ENCODE results near the gene ALAD.
"Not testable (repeated sequence)": the region's sequence is repeated elsewhere in the genome, so short reads cannot be mapped to it uniquely, and the experiment has no call there.

The ALAD gene

DNA sequence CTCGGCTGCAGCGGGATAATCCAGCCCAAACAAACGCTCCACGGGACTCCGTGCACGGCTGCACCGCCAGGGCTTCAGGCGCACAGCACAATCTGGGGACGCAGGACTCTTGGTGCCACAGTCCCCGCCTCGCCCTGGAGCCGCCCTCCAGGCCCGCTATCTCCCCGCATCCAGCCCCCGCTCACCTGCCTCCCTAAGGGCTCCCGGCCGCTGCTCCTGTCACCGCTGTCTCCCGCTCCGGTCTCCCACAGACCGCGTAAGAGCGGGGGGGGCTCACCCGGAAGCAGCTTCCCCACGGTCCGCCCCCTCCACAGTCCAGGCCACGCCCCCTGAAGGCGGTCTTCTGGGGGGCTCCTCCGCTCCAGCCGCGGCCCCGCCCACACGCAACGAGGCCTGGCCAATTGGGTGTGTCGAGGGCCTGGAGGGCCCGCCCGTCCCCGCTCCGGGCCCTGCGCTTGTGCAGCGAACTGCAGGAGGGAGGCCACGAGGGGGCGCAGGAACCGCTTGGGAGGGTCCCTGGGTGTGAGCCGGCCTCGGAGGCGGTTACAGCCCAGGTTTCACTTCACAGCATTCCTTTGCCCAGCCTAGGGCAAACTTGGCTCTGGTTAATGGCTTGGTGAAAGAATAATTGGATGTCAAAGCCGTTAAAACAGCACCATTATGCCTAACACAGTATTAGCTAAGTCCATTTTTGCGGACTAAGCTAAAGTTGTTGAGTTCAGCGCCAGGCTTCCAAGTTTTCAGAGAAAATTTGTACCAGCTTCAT lies at the start of gene ALAD:
ALAD (minus strand) TSS at position 258 of the 766 bp plus-strand sequence. CDS start 7,725 bp downstream, outside the sequence.
- peak; percentile 100 for DNase-seq

DNA sequence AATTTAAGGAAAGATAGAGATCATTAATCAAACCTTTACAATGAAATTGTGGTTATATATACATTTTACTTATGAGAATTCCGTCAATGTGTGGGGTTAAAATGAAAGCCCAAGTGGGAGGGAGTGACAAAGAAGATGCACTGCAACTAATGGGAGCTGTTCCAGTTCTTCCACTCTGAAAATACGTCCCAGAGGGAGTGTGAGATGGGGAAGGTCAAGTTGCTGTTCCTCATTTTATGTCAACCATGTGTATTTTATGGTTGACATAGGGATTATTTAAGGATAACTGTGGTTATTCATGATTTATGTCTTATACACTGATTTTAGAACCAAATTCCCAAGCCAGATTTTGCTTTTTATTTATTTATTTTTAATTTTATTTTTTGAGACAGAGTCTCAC lies 48.3 kb upstream of the ALAD start:
- peak in 2 of 3 donors; percentile 22 to 29 for DNase-seq

DNA sequence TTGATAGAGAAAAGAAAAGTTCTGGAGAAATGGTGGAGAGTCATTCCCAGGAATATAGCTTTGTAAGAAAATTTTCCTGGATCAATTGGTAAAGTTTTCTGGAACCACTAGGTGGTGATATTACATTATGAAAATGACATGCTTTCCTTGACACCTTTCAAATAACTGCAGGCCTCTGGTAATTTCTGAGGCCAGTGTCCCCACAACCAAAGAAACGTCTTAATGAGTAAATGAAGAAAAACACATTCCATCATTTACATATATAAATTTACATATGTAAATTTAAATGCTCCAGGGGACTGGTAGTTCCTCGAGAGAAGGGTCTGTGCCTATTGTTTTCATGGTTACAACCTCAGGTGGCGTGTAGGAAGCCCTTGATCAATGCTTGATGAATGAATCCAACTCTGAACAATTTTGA lies 45.2 kb upstream of the ALAD start:
- peak; percentile 50 to 76 (median 68) for DNase-seq

DNA sequence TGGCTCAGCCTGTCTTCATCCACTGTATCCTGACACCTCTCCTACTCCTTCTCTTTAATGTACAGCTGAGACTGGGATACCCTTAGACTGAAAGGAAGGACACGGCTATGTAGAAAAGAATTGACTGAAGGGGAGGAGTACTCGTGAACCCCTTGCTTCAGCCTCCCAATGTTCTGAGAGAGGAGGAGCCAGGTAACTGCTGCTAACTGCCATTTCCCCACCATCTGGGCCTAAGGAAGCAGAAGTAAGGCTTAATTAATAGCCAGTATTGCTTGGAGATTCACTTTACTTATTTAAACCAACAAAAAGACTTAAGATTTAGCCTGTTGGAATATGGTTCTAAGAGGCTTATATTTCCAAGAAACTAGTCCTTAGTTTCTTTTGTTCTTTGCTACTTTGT lies 43.7 kb upstream of the ALAD start:
- DNase-seq, result no peak

DNA sequence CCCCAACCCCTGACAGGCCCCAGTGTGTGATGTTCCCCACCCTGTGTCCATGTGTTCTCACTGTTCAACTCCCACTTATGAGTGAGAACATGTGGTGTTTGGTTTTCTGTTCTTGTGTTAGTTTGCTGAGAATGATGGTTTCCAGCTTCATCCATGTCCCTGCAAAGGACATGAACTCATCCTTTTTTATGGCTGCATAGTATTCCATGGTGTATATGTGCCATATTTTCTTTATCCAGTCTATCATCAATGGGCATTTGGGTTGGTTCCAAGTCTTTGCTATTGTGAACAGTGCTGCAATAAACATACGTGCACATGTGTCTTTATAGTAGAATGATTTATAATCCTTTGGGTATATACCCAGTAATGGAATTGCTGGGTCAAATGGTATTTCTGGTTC lies 36.6 kb upstream of the ALAD start:
- DNase-seq, result not testable (repeated sequence)

DNA sequence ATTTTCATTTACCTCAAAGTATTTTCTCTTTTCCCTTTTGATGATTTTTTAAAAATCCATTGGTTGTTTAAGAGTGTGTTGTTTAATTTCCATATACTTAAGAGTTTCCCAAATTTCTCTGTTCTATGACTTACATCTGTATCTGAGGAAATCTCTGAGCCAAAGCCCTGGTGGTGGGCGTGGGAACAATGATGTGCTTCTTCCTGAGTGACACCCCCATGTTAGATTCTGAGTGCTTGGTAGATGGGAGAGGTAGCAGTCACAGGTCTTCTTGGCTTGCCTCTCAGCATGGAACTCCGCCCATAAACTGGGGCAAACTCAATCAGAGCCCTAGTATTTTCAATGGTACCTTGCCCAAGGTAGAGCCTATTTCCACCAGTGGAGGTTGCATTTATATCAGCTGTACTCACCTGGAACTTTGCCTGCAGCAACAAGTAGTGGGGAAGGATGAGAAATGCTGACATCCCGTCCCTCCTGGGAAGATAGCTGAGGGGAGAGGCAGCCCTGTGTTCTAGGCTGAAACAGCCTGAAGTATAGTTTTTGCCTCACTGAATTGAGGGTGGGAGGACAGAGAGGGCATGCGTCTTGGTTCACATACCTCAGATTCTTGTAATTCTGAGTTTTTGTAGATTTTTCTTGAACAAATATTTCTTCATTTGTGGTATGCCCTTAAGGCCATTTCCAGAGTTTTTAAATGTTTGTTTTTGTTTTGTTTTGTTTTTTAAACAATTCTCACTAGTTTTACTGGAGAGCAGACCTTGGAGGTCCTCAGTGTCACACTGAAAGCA lies 35.8 kb upstream of the ALAD start:
- DNase-seq, result peak; percentile 74 to 85 (median 85)

DNA sequence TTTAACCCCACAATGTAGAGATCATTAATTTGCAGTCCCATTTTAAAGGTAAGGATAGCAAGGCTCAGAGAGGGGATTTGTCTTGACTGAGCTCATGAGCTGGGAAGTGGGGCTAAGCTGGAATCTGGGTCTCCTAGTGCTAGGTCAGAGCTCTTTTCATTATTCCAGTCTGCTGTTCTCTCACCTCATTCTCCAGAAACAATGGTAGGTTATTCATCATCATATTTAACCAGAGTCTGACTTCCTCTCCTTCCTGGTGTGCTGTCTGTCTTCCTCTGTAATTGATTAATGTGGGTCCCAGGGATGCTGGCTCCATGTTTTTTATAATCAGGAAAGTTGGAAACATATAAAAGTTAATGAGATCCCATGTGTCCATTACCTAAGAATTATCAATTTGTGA lies 30.1 kb upstream of the ALAD start:
- no peak for DNase-seq

DNA sequence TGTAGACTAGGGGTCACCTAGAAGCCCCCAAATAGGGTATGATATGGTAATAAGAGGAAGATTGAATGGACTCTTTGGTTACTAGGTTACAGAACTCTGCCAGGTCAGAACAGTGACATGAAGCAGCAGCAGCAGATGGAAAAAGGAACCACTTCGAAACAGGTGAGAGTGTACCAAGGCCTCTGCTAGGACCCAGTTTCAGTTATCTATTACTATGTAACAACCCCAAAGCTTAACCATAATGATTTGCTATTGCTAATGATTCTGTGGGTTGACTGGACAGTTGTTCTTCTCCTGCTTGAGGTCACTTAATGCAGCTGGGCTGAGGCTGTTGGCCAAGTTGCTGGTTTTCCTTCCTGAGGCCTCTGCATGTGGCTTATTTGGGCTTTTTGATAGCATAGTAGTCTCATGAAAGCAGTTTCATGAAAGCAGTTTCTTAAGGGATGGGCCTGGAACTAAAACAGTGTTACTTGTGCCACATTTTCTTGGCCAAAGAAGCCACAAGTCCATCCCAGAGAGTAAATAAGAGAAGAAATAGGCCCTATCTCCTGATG lies 27.1 kb upstream of the ALAD start:
- no peak for DNase-seq

DNA sequence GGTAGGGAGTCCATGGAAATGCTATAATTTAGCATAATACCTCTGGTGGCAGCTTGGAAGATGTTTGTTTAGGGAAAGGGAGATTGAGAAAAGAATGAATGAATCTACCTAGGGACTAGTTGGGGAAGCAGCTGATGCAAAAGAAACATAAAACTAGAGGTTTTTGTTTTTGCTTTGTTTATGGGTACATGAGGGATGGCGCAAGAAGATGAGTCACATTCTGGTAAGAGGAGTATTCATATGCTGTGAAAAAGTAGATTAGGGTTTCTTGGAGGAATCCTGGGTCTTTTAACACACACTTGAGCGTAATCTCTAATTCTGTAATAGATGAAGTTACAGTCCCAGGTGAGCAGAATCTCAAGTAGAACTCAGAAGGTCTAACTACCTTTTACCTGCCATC lies 26.5 kb upstream of the ALAD start:
- DNase-seq, result peak; percentile 54 to 71 (median 70)

DNA sequence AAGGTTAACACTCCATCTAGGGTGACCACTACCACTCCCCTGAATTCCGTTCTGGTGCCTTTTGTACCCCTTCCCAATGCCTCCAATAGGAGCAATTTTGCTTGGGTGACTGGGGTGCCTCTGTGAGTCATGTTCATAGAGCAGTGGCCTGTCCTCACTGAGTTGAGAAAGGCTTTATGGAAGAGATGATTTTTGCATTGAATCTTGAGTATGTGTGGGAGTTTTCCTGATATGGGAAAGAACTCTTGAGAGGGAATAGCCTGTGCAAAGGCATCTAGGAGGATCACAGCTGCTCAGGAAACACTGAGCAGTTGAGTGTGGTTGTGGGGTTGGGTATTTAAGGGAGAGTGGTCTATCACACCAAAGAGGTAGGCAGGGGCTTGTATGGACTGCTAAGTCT lies 25.6 kb upstream of the ALAD start:
- DNase-seq, result no peak

DNA sequence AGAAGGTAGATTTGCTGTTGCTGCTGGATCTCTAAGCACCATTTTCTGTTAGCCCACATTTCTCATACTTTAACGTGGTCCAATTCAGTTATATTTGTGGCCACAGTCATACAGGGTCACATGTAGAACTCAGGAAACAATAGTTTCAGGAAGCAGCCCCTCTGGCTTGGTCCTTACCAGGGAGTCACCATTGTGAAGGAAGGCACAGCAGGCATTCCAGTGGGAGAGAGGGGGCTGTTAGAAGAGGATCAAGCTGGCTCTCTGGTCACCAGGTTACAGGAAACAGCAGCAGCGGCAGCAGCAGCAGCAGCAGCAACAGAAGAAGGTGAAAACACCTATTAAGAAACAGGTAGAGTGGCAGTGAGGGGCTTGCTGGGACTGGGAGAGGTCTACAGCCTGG lies 24.0 kb upstream of the ALAD start:
- no peak for DNase-seq

DNA sequence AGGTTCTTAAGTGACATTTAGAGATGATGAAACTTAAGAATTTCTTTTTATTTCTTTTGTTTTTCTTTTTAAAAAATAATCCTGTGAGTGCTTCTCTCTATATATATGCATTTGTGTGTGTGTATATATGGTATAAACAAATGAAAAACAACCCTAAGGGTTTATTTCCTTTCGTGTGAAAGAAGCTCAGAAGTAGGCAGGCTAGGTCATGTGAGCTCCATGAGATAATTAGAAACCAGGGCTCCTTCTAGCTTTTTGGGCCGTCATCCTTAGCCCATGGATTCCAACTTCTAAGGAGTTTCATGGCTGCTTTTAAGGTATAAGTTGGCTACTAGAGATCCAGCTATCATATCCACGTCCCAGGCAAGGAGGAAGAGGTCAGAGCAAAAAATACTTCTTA lies 20.6 kb upstream of the ALAD start:
- DNase-seq, result no peak

DNA sequence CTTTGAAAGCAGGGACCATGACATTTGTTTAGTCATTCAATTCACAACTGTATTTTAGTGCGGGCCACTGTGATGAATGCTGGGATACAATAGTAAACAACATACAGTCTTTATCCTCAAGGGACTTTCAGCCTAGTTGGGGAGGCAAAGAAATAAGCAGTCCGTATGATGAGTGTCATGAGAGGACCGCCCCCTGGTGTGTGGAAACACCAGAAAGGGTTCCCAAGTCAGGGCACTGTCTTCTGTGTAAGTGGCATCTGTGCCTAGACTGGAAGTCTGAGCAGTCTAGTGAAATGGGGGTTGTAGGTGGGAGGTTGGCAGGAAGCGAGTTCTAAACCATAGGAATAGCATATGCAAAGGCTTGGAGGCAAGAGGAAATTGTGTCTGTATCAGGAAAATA lies 16.3 kb upstream of the ALAD start:
- peak; percentile 28 to 47 (median 34) for DNase-seq

DNA sequence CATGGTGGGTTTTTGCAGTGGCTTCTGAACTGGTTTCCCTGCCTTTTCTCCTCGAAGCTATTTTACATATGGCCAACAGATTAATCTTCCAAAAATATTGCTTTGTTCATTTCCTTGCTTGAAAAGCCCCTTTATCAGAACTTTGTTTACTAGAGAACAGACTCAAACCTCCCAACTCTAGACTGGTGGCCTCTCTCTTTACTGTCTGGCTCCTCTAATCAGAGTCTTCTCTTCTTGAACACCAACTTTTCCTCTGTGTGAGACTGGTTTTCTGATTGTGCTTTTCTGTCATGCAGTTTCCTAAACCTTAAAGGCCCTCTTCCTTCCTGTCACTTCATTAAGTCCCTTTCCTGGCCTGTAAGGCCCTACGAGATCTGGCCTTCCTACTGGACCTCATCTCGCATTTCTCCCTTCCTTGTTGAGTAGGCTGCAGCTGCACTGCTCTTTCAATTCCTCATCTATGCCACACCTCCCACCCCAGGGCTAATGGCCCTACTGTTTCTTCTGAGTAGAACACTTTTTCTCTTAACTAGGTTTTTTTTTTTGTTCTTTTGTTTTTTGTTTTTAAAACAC lies 15.2 kb upstream of the ALAD start:
- peak; percentile 59 to 69 (median 69) for DNase-seq

DNA sequence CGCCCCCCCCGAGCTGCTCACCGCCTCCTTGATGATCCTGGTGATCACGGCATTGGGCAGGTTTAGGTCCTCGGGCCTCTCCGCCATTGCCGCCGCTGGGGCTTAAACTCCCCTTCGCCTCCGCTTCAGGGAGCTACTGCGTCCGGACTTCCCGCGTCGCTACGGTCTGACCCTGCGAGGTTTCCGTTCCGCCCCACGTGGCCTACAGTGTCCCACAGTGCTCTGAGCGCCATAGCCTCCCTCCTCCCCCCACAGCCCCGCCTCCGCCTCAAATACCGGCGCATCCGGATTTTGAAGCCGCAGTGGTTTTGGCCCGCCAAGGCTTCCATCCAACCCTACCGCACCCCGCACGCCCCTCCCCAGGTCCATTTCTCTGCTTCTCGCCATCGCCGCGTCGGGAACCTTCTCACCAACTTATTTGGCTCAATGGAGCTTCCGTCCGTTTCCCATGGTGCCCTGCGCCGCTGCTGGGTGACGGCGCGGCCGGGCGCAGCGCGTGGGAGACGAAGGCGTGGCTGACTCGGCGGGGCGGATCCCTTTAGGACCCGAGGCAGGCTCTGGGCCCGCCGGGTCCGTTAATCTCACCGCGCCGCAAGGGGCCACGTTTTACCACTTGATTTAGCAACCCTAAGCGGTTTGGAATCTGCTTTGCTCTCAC lies 9.3 kb upstream of the ALAD start, which contains the start of the genes C9orf43 and POLE3:
C9orf43 (plus strand) TSS at position 541 of the 658 bp plus-strand sequence. CDS start 2,747 bp downstream, outside the sequence.
POLE3 (minus strand) TSS at position 469 of the 658 bp plus-strand sequence; CDS start at position 87, 382 bp downstream.
- DNase-seq, result peak; percentile 97 to 99 (median 98)

DNA sequence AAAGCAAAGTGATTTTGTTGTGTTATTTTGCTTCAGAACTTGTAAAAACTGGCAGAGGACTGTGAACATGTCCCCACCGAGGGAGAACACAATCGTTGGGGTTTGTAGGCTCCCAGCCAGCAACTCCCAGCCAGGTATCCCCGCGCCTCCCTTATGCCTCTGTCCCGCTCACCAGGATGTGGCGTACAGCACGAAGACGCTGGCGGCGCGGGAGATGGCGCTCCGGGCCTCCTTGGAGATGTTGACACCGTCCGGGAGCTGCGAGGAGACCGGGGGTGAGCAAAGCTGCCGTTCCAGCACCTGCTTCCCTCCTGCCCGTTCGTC lies 8.8 kb upstream of the ALAD start:
- DNase-seq, result no peak

DNA sequence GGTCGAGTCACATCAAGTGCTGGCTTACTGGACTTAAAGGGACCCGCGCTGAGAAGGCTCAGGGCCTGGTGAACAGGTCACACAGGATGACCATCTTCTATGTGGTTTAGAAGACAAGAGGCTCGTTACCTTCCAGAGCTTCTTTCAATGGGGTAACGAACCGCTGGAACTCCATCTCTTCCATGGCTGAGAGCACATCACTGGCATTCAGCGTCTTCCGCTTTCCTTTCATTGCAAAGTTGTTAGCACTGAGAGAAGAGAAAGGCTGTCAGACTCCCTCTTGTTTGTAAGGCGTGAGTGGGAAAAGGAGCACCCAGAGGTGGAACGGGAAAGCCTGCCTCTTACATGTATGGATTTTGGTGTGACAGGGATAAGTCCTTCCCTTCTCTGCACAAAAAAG lies 8.4 kb upstream of the ALAD start:
- DNase-seq, result no peak

DNA sequence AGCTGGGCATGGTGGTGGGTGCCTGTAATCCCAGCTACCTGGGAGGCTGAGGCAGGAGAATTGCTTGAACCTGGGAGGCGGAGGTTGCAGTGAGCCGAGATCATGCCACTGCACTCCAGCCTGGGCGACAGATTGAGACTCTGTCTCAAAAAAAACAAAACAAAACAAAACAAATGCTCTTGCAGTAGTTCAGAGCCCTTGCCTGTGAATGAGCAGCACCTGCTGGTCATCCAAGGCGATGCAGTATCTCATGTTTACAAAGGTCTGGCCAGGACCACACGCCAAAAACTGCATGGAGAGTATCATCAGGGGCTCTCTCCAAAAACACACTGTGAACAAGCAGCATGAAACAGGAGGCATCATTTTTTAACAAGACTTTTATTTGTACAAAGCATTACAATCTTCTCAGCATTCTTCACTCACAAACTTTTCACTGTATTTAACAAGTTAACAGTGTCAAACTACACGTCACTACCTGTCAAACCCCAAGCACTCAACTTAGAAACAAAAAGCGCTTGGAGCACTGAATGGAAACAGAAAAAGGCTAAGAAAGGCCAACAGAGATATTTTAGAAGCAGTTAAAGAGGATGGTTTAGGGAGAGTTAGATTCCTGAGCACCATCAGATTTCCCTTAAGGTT lies 5.9 kb upstream of the ALAD start:
- peak; percentile 74 to 76 (median 74) for DNase-seq

DNA sequence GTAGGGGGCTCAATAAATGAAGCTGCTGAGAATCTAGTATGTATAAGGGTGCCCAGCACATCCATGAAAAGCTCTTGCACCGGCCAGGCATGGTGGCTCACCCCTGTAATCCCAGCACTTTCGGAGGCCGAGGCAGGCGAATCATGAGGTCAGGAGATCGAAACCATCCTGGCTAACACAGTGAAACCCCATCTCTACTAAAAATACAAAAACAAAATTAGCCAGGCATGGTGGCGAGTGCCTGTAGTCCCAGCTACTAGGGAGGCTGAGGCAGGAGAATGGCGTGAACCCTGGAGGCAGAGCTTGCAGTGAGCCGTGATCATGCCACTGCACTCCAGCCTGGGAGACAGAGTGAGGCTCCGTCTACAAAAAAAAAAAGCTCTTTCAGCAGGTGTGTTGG lies 5.3 kb upstream of the ALAD start:
- DNase-seq, result not testable (repeated sequence)

DNA sequence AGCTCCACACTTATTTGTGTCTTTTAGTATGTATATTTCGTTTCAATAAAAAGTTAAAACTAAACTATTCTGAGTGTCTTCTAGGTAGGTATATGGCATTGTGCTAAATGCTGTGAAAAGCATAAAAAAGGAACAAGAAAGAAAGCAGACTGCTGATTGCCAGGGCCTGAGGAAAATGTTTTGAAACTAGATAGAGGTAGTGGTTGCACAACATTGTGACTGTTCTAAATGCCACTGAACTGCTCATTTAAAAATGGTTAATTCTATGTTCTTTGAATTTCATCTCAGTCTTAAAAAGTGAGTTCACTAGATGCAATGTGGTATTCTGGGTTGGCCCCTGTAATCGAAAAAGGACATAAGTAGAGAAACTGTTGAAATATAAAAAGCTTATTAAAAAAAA lies 2.6 kb upstream of the ALAD start:
- DNase-seq, result peak; percentile 48 to 76 (median 70)

DNA sequence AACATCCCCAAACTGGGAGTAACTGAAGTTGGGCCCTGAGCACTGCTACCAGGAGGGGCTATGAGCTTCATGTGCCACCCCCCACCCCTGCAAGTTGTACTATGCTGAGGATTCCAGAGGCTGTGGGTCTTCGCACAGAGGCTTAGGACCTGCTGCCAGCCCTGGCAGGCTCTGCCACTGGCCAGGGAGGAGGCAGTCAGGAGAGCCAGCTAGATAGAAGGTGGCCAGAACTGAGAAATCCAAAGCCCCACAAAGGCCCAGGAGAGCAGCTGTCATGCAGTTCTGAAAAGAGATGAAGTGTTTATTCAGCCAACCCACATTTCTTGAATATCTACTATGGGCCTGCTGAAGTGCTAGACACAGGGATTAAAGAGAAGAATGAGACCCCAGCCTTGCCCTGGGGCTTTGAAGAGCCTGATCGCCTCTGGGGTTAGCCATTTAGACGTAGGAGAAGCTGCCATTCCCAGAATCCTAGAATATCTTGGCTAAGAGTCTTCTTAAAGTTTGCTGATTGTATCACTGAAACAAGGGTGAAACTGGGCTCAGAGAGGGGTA lies 1.4 kb downstream of the ALAD start:
- DNase-seq, result no peak

DNA sequence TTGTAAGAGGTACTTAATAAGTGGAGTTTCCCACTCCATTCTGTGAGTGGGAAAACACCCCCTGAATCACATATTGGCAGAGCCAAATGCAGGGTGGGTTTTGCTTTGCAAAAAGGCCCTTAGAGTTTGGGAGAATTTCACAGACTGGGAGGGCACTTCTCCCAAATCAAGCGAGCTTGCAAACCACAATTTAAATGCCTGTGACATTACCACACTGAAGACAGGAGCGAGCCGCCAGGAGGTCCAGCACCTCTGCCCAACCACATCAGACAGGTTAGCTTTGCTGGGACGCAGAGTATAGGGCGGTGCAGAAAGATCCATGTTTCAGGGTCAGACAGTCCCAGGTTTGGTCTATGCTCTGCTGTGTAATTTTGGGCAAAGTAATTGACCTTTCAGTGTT lies 2.3 kb downstream of the ALAD start:
- no peak for DNase-seq
